Measurements from ENCODE around the gene ANKRD12.

Gene ANKRD12

GRCh38 chr18:9106800-9107584, 29.6 kb upstream of the ANKRD12 start (continued):
- TF ChIP-seq KLF16 (tag by site-specific recombination; IDR thresholded peaks at IDR 0.05), result 0 out of 2 replicates have a peak, but pooled peaks have one; percentile 34

DNA sequence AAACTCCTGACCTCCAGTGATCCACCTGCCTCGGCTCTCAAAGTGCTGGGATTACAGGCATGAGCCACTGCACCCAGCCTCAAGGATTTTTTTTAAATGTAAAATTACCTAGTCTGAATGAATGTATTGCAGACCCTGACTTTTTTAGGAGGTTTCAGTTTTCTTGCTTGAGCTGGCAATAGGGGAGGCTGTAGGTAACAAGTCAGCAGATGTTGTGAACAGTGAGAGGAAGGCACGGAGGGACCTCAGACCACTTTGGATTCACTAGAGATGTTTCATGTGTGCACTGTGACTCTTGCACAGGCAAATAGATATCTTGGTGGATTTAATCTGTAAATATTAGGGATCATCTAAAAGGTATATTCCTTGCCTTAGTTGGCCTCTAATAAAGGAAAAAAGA, 27.7 kb upstream of the ANKRD12 start:
- H3K4me1 ChIP-seq (ENCODE audit: control insufficient read depth, insufficient read depth, low read length), result peaks cover 38% of the 10 kb centered on the region; the same call in 1 of the 2 replicates
- POLR2A ChIA-PET, result interaction anchor here (2.9 kb wide), 1 partner anchor 28 kb away, joined by 12 read pairs; the partner anchor contains the start of gene ANKRD12
- TF ChIP-seq ZNF514 (tag by site-specific recombination; IDR thresholded peaks at IDR 0.05), result no peak
- no peak for TF ChIP-seq TSHZ1 (tag by site-specific recombination; IDR thresholded peaks at IDR 0.05; ENCODE audit: borderline replicate concordance)
- TF ChIP-seq ZNF830 (tag by site-specific recombination; IDR thresholded peaks at IDR 0.05; ENCODE audit: low read depth), result no peak
- TF ChIP-seq GLI2 (tag by site-specific recombination; IDR thresholded peaks at IDR 0.05; ENCODE audit: borderline replicate concordance, low read depth), result no peak
- TF ChIP-seq, protein P1, sequence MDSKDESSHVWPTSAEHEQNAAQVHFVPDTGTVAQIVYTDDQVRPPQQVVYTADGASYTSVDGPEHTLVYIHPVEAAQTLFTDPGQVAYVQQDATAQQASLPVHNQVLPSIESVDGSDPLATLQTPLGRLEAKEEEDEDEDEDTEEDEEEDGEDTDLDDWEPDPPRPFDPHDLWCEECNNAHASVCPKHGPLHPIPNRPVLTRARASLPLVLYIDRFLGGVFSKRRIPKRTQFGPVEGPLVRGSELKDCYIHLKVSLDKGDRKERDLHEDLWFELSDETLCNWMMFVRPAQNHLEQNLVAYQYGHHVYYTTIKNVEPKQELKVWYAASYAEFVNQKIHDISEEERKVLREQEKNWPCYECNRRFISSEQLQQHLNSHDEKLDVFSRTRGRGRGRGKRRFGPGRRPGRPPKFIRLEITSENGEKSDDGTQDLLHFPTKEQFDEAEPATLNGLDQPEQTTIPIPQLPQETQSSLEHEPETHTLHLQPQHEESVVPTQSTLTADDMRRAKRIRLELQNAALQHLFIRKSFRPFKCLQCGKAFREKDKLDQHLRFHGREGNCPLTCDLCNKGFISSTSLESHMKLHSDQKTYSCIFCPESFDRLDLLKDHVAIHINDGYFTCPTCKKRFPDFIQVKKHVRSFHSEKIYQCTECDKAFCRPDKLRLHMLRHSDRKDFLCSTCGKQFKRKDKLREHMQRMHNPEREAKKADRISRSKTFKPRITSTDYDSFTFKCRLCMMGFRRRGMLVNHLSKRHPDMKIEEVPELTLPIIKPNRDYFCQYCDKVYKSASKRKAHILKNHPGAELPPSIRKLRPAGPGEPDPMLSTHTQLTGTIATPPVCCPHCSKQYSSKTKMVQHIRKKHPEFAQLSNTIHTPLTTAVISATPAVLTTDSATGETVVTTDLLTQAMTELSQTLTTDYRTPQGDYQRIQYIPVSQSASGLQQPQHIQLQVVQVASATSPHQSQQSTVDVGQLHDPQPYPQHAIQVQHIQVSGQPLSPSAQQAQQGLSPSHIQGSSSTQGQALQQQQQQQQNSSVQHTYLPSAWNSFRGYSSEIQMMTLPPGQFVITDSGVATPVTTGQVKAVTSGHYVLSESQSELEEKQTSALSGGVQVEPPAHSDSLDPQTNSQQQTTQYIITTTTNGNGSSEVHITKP (tag by site-specific recombination; IDR thresholded peaks at IDR 0.05), result no peak
- no peak for TF ChIP-seq ZNF600 (tag by site-specific recombination; IDR thresholded peaks at IDR 0.05)
- TF ChIP-seq ZNF48 (tag by site-specific recombination; IDR thresholded peaks at IDR 0.05), result no peak
- TF ChIP-seq ZNF157 (tag by site-specific recombination; IDR thresholded peaks at IDR 0.05), result no peak
- H3K36me3 ChIP-seq (ENCODE audit: control insufficient read depth in 2 of 2, insufficient read depth in 1 of 2, low read length in 2 of 2), result peaks cover 8 to 10% of the 10 kb centered on the region in 2 experiments; a peak in 2 of 3 replicates
- CTCF ChIA-PET, result interaction anchor here (0.6 to 1.6 kb wide), 2 partner anchors 26 to 121 kb away, joined by 3 to 4 read pairs; no protein-coding TSS in a partner anchor
- H3K9me3 ChIP-seq (ENCODE audit: control insufficient read depth, insufficient read depth, low read depth, low read length), result no peaks in the 10 kb centered on the region
- H3K4me3 ChIP-seq (ENCODE audit: low read depth, low read length), result no peak overlapping the region
- no peak overlapping the region for H3K27ac ChIP-seq (ENCODE audit: extremely low read depth, low read depth, low read length)

GRCh38 chr18:9109523-9109922, 27.1 kb upstream of the ANKRD12 start:
- POLR2A ChIA-PET, result interaction anchor here (1.1 to 2.9 kb wide), 2 partner anchors 27 to 225 kb away, joined by 3 to 12 read pairs; partner anchors contain the start of genes ANKRD12 and TWSG1
- Histone ChIP-seq H3K36me3 (ENCODE audit: control insufficient read depth in 2 of 2, insufficient read depth in 1 of 2, low read length in 2 of 2) (peaks cover 8% of the 10 kb centered on the region in 2 experiments; a peak in 2 of 3 replicates), H3K27ac (ENCODE audit: extremely low read depth, low read depth, low read length) (no peak overlapping the region), H3K4me1 (ENCODE audit: control insufficient read depth, insufficient read depth, low read length) (peaks cover 35% of the 10 kb centered on the region; the same call in 1 of the 2 replicates), H3K9me3 (ENCODE audit: control insufficient read depth, insufficient read depth, low read depth, low read length) (no peaks in the 10 kb centered on the region), H3K4me3 (ENCODE audit: low read depth, low read length) (no peak overlapping the region)
- CTCF ChIA-PET, result interaction anchor here (0.6 to 1.6 kb wide), 4 partner anchors 26 to 122 kb away, joined by 3 to 4 read pairs (median 4); no protein-coding TSS in a partner anchor
- TF ChIP-seq ZNF292 (tag by site-specific recombination; IDR thresholded peaks at IDR 0.05; ENCODE audit: borderline replicate concordance, low read depth), result no peak
- no peak for TF ChIP-seq ZNF311 (tag by site-specific recombination; IDR thresholded peaks at IDR 0.05; ENCODE audit: borderline replicate concordance)
- no peak for TF ChIP-seq ZNF280D (tag by site-specific recombination; IDR thresholded peaks at IDR 0.05)
- TF ChIP-seq ZNF639 (tag by site-specific recombination; IDR thresholded peaks at IDR 0.05), result no peak
- no peak for TF ChIP-seq ZNF174 (tag by site-specific recombination; IDR thresholded peaks at IDR 0.05)
- TF ChIP-seq SP7 (tag by site-specific recombination; IDR thresholded peaks at IDR 0.05), result no peak
- TF ChIP-seq ZNF37A (tag by site-specific recombination; IDR thresholded peaks at IDR 0.05), result no peak
- no peak for TF ChIP-seq MEIS1 (CRISPR knock-in tag; IDR thresholded peaks at IDR 0.05; ENCODE audit: borderline replicate concordance)
- no peak for TF ChIP-seq ZNF530 (tag by site-specific recombination; IDR thresholded peaks at IDR 0.05; ENCODE audit: low read depth)
- TF ChIP-seq WT1 (tag by site-specific recombination; IDR thresholded peaks at IDR 0.05), result no peak
- no peak for TF ChIP-seq ZNF843 (tag by site-specific recombination; IDR thresholded peaks at IDR 0.05)

Data from HEK293 (cell line).